Cortex of kidney (tissue), 1 donor: Measurements from ENCODE around the gene KIRREL3.

Experiments
- DNase-seq: peaks from one replicate; lab custom pipeline; 2025; lab: John Stamatoyannopoulos, UW

KIRREL3 gene

GRCh38 chr11:126870021-126870420, 130.5 kb downstream of the KIRREL3 start:
- DNase-seq, result no peak

DNA sequence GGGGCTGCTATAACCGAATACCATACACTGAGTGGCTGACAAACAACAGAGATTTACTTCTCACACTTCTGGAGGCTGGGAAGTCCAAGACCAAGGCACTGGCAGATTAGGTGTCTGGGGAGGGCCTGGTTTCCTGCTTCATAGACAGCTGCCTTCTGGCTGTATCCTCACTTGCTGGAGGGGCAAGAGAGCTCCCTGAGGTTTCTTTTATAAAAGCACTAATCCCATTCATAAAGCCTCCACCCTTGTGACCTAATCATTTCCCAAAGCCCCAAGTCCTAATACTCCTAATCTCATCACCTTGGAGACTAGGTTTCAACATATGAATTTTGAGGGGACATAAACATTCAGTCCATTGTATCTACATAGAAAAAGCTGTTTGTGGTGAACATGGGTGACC, 131.8 kb downstream of the KIRREL3 start:
- DNase-seq, result no peak

DNA sequence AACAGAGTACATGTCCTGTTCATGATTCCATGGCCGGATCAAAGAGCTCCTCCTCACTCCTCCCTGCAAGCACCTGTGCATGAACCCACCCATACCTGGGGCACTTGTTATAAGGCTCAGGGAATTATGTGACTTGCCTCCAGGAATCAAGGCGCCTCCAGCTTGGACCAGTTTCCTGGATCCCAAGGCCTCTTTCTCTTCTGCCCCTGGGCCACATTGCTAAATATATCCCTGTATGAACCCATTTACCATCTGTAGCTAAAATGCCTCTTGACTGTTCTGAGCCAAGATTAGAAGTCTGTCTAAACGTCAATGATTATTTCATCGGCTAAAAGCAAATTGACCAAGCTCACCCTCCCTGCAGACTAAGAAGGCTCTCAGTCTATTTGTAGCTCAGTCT, 135.6 kb downstream of the KIRREL3 start:
- DNase-seq, result no peak

- no peak for DNase-seq
Measured at GRCh38 chr11:126863294-126863997, 137.1 kb downstream of the KIRREL3 start.

DNA sequence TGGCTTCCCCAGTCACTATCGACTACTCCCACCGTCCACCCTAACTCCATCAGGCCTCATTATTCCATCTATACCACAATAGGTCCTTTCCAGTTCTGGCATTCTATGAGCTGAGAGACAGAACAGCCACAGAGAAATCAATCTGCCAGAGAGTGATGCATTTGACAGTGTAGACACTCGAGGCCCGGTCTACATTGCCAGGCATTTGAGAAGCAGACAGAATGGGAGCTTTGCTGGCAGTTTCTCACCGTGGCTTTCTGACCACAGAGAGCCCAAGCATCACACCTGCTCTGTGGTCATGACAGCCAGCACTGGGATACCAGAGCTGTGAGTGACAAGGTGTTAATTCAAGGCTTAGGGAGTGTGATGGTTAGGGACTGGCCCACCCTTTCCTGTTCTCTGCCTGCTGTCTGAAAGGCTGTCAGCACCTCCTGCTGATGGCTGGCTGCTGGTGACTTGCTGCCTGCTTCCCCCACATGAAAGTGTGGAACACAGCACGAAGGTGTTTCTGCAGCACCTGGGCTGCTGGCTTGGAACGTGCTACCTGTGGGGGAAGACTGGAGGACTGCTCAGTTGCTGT, 137.8 kb downstream of the KIRREL3 start:
- no peak for DNase-seq

DNA sequence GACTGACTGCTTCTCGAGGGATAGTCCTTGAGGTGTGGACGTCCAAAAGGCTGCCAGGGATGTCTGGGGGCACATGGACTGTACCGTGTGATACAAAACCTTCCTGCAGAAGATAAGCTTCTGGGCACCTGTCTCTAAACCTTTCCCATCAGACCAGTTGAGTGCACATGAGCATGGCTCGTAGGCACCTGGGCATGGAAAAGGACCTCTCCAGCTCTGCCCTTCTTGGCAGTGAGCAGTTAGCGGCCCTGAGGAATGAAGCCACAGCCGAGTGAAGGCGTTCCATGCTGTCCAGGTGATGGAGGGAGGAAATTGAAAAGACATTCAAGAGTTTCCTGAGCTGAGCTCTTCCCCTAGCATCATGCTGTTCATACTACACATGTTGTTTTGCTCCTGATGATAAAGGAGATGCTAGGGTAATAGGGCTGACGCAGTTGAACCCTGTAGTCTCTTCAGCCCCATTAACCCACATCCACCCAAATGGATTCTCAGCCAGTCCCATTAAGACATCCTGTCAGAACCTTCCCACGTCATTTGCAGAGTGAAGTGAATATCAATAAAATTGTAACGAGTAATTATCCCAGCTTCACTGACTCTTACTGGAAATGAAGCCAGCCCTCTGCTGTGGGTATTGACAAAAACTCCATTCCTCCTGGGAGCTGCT, 138.6 kb downstream of the KIRREL3 start:
- DNase-seq, result no peak

DNA sequence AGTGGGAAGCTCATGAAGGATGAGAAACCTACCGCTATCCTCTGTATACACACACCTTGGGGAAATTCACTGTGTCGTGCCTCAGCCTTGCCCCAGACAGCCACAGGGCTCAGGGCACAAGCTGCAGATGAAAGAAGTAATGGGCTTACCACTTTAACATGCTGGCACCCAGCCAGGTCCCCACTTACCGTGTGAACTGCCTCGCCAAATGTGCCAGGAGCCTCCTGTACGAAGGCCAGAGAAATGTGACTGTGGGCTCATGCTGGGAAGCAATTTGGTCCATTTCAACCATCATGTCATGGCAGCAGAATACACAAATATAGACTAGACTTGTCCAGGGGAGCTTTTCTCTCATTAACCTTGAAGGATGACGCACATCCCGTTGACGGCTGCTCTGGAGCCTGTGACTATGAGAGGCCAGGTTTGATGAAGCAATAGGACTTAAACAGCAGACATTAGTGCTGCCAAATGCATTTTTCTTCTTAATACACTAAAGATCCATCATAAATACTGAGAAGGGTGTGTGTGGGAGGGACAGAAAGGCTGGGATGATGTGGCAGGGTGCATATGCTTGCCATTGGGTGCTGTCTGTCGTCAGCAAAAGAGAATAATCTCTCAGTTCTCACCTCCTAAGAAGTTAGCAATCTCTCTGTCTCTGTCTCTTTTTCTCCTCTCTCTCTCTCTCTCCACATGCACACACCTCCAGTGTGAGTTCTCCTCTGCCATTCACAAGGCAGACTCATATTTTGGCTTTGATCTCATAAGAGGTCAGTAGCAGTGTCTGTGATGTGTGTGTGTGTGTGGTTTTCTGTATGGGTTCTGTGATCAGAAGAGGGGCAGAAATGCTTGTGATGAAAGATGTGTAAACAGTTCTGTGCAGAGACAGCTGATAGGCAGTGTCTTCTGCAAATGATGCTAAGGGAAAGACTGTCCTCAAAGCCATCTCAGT, 142.4 kb downstream of the KIRREL3 start:
- no peak for DNase-seq

DNA sequence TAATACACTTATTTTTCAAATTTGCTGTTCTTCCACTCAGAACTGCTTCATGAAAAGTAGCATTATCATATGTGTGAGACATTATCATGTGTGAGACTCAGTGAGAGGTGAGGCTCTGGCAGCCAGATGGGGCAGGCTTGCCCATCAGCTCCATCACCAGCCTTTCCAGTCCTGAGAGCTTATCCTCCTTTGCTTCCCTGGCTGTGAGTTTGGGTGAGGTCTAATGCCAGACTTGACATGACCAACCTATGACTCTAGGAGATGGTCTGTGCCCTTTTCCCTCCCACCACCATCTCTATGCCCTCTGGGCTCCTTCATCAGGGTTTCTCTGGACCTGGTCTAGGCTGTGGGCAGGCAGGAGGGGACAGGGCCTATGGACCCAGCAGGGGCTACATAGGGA, 145.0 kb downstream of the KIRREL3 start:
- no peak for DNase-seq

GRCh38 chr11:126853732-126854131, 146.8 kb downstream of the KIRREL3 start:
- no peak for DNase-seq

GRCh38 chr11:126844789-126845188, 155.8 kb downstream of the KIRREL3 start:
- no peak for DNase-seq

- no peak for DNase-seq
Measured at GRCh38 chr11:126843096-126843495, 157.5 kb downstream of the KIRREL3 start.

GRCh38 chr11:126841999-126842398, 158.6 kb downstream of the KIRREL3 start:
- no peak for DNase-seq

- no peak for DNase-seq
Measured at GRCh38 chr11:126840975-126841374, 159.6 kb downstream of the KIRREL3 start.

- DNase-seq, result no peak
Measured at GRCh38 chr11:126840201-126840886, 160.2 kb downstream of the KIRREL3 start.

GRCh38 chr11:126839496-126839895, 161.1 kb downstream of the KIRREL3 start:
- DNase-seq, result no peak

GRCh38 chr11:126838779-126839178, 161.8 kb downstream of the KIRREL3 start:
- DNase-seq, result no peak

DNA sequence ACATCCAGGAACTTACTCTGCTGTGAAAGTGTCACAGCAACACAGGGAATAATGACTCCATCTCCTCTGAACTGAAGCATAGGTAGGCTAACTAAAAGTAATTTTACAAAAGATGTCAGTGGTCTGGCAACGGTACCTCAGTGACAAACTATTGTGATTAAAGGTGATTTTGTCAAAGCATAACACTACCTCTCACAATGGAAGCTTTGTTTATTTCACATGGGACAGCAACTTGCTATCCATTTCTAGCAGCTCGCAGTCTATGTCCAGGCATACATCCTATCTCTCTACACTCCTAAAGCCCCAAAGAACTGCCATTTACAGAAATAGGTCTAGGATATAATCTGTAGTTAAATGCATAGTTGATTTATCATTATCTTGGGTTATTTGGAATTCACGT, 163.0 kb downstream of the KIRREL3 start:
- DNase-seq, result no peak

- no peak for DNase-seq
Measured at GRCh38 chr11:126834573-126834972, 166.0 kb downstream of the KIRREL3 start.

GRCh38 chr11:126834149-126834548, 166.4 kb downstream of the KIRREL3 start:
- DNase-seq, result no peak

GRCh38 chr11:126833065-126833464, 167.5 kb downstream of the KIRREL3 start:
- no peak for DNase-seq

GRCh38 chr11:126832387-126832786, 168.2 kb downstream of the KIRREL3 start:
- no peak for DNase-seq
